KG1 (cell line): Measurements from ENCODE around the gene ATP5ME.
"Not testable (repeated sequence)": the region's sequence is repeated elsewhere in the genome, so short reads cannot be mapped to it uniquely, and the experiment has no call there.

ENCODE experiments used
- DNase-seq: peaks from one replicate; lab custom pipeline; 2025; lab: John Stamatoyannopoulos, UW

ATP5ME gene

GRCh38 chr4:704971-705277 lies 30.8 kb upstream of the ATP5ME start:
- DNase-seq, result no peak

GRCh38 chr4:704198-704891 lies 30.3 kb upstream of the ATP5ME start:
- DNase-seq, result no peak

GRCh38 chr4:703336-704197 lies 29.5 kb upstream of the ATP5ME start:
- no peak for DNase-seq

- DNase-seq, result no peak
Measured at GRCh38 chr4:702618-703048, 28.6 kb upstream of the ATP5ME start.

- no peak for DNase-seq
Measured at GRCh38 chr4:700587-701264, 26.6 kb upstream of the ATP5ME start.

- DNase-seq, result no peak
Measured at GRCh38 chr4:699816-700580, 25.9 kb upstream of the ATP5ME start.

- DNase-seq, result not testable (repeated sequence)
Measured at GRCh38 chr4:694341-694940, 20.4 kb upstream of the ATP5ME start.

GRCh38 chr4:692771-693554 lies 18.9 kb upstream of the ATP5ME start:
- DNase-seq, result no peak

GRCh38 chr4:689723-690122 lies 15.6 kb upstream of the ATP5ME start:
- no peak for DNase-seq

GRCh38 chr4:688854-689681 lies 15.0 kb upstream of the ATP5ME start, which contains the start of gene SLC49A3:
SLC49A3 (minus strand) TSS chr4:689151; CDS start chr4:689127, 24 bp downstream.
- DNase-seq, result no peak

GRCh38 chr4:687971-688853 lies 14.1 kb upstream of the ATP5ME start:
- DNase-seq, result no peak

- DNase-seq, result no peak
Measured at GRCh38 chr4:687048-687970, 13.2 kb upstream of the ATP5ME start.

GRCh38 chr4:686413-687040 lies 12.5 kb upstream of the ATP5ME start:
- DNase-seq, result no peak

GRCh38 chr4:685679-686412 lies 11.8 kb upstream of the ATP5ME start:
- DNase-seq, result no peak

- DNase-seq, result no peak
Measured at GRCh38 chr4:684623-685327, 10.7 kb upstream of the ATP5ME start.
